Measurements from ENCODE around the gene SBF2.
"Not testable (repeated sequence)": the region's sequence is repeated elsewhere in the genome, so short reads cannot be mapped to it uniquely, and the experiment has no call there.

The SBF2 gene

GRCh38 chr11:10095412-10096208, 198.4 kb downstream of the SBF2 start:
- Histone ChIP-seq H3K4me2 (ENCODE audit: insufficient read depth, low read length) (no peak overlapping the region), H3K9me3 (ENCODE audit: insufficient read depth, low read length, severe bottlenecking) (peaks cover 7% of the 10 kb centered on the region), H3K36me3 (ENCODE audit: insufficient read depth, low read length) (no peaks in the 10 kb centered on the region), H3K4me3 (ENCODE audit: low read depth in 1 of 2, low read length in 2 of 2) (no peak overlapping the region), H2AFZ (ENCODE audit: low read depth, low read length) (no peak overlapping the region), H3K9ac (ENCODE audit: low read depth, low read length) (no peak overlapping the region), H4K20me1 (ENCODE audit: insufficient read depth, low read length) (0 out of 2 replicates have a peak, but pooled peaks cover 3% of the 10 kb centered on the region), H3K27me3 (ENCODE audit: insufficient read depth, low read length, poor library complexity) (no peaks in the 10 kb centered on the region), H3K27ac (ENCODE audit: low read length) (no peak overlapping the region), H3K4me1 (ENCODE audit: insufficient read depth, low read length) (peaks cover 18% of the 10 kb centered on the region), H3K79me2 (ENCODE audit: insufficient read depth, low read length) (no peaks in the 10 kb centered on the region)
- no peak for ATAC-seq (ENCODE audit: insufficient read depth, low read depth)
- no peak for DNase-seq
- no peak for TF ChIP-seq EZH2 (IDR thresholded peaks at IDR 0.05; ENCODE audit: borderline replicate concordance, low read depth, low read length, severe bottlenecking)
- no peak for TF ChIP-seq CTCF (IDR thresholded peaks at IDR 0.05; ENCODE audit: borderline replicate concordance, extremely low read depth, low read length, poor library complexity, severe bottlenecking)

GRCh38 chr11:10092426-10092825, 201.6 kb downstream of the SBF2 start:
- Histone ChIP-seq H4K20me1 (ENCODE audit: insufficient read depth, low read length) (0 out of 2 replicates have a peak, but pooled peaks cover 3% of the 10 kb centered on the region), H3K27me3 (ENCODE audit: insufficient read depth, low read length, poor library complexity) (no peaks in the 10 kb centered on the region), H3K27ac (ENCODE audit: low read length) (no peak overlapping the region), H3K36me3 (ENCODE audit: insufficient read depth, low read length) (no peaks in the 10 kb centered on the region), H3K4me2 (ENCODE audit: insufficient read depth, low read length) (no peak overlapping the region), H2AFZ (ENCODE audit: low read depth, low read length) (no peak overlapping the region), H3K4me1 (ENCODE audit: insufficient read depth, low read length) (peaks cover 18% of the 10 kb centered on the region), H3K4me3 (ENCODE audit: low read depth in 1 of 2, low read length in 2 of 2) (no peak overlapping the region), H3K79me2 (ENCODE audit: insufficient read depth, low read length) (no peaks in the 10 kb centered on the region), H3K9me3 (ENCODE audit: insufficient read depth, low read length, severe bottlenecking) (no peaks in the 10 kb centered on the region), H3K9ac (ENCODE audit: low read depth, low read length) (no peak overlapping the region)
- ATAC-seq (ENCODE audit: insufficient read depth, low read depth) (no peak), DNase-seq (no peak)
- no peak for TF ChIP-seq EZH2 (IDR thresholded peaks at IDR 0.05; ENCODE audit: borderline replicate concordance, low read depth, low read length, severe bottlenecking)
- TF ChIP-seq CTCF (IDR thresholded peaks at IDR 0.05; ENCODE audit: borderline replicate concordance, extremely low read depth, low read length, poor library complexity, severe bottlenecking): no peak

- no peaks in the 10 kb centered on the region for H3K79me2 ChIP-seq (ENCODE audit: insufficient read depth, low read length)
- ATAC-seq (ENCODE audit: insufficient read depth, low read depth): peak; percentile 77
- no peak overlapping the region for H3K27ac ChIP-seq (ENCODE audit: low read length)
- DNase-seq: no peak
- no peaks in the 10 kb centered on the region for H3K36me3 ChIP-seq (ENCODE audit: insufficient read depth, low read length)
- no peaks in the 10 kb centered on the region for H3K27me3 ChIP-seq (ENCODE audit: insufficient read depth, low read length, poor library complexity)
- 0 out of 2 replicates have a peak, but pooled peaks cover 3% of the 10 kb centered on the region for H4K20me1 ChIP-seq (ENCODE audit: insufficient read depth, low read length)
- H2AFZ ChIP-seq (ENCODE audit: low read depth, low read length): no peak overlapping the region
- no peak overlapping the region for H3K9ac ChIP-seq (ENCODE audit: low read depth, low read length)
- no peak overlapping the region for H3K4me2 ChIP-seq (ENCODE audit: insufficient read depth, low read length)
- H3K4me1 ChIP-seq (ENCODE audit: insufficient read depth, low read length): peaks cover 18% of the 10 kb centered on the region
- no peaks in the 10 kb centered on the region for H3K9me3 ChIP-seq (ENCODE audit: insufficient read depth, low read length, severe bottlenecking)
- no peak overlapping the region for H3K4me3 ChIP-seq (ENCODE audit: low read depth in 1 of 2, low read length in 2 of 2)
- TF ChIP-seq CTCF (IDR thresholded peaks at IDR 0.05; ENCODE audit: borderline replicate concordance, extremely low read depth, low read length, poor library complexity, severe bottlenecking) (no peak), EZH2 (IDR thresholded peaks at IDR 0.05; ENCODE audit: borderline replicate concordance, low read depth, low read length, severe bottlenecking) (no peak)
Observed at GRCh38 chr11:10091314-10092045, 202.5 kb downstream of the SBF2 start.

- not testable (repeated sequence) for DNase-seq; ATAC-seq (ENCODE audit: insufficient read depth, low read depth); H3K9ac ChIP-seq (ENCODE audit: low read depth, low read length); H4K20me1 ChIP-seq (ENCODE audit: insufficient read depth, low read length); H3K27ac ChIP-seq (ENCODE audit: low read length); H3K36me3 ChIP-seq (ENCODE audit: insufficient read depth, low read length); H3K9me3 ChIP-seq (ENCODE audit: insufficient read depth, low read length, severe bottlenecking); H3K79me2 ChIP-seq (ENCODE audit: insufficient read depth, low read length); H2AFZ ChIP-seq (ENCODE audit: low read depth, low read length); H3K27me3 ChIP-seq (ENCODE audit: insufficient read depth, low read length, poor library complexity); H3K4me2 ChIP-seq (ENCODE audit: insufficient read depth, low read length); H3K4me3 ChIP-seq (ENCODE audit: low read depth in 1 of 2, low read length in 2 of 2)
- peaks cover 17% of the 10 kb centered on the region for H3K4me1 ChIP-seq (ENCODE audit: insufficient read depth, low read length)
Observed at GRCh38 chr11:10087923-10088225, 206.1 kb downstream of the SBF2 start.
